Right lobe of liver (tissue), 6 donors: ENCODE results near the gene HRH2. TPM values are rescaled to one million over a fixed set of nuclear protein-coding genes. Genes with fewer than 3 reads are reported as not detected.
"Not testable (repeated sequence)": the region's sequence is repeated elsewhere in the genome, so short reads cannot be mapped to it uniquely, and the experiment has no call there.

ENCODE experiments used
- ATAC-seq, 4 donors: fragments of 200-7000 bp; cut with Tn5 transposase; one replicate each; pipeline ENCODE4 v1.9.1; 2020; ENCODE audit warnings: mild to moderate bottlenecking in 4 of 4, moderate library complexity in 4 of 4
- DNase-seq, 3 donors: peaks; one replicate each; pipeline ENCODE4 v3.0.0-alpha.2; 2020
- H3K27ac ChIP-seq, 3 donors: fragments of 200-600 bp; one replicate each; pipeline ENCODE4 v1.8.0; 2022
- H3K27me3 ChIP-seq, 2 donors: fragments of 200-600 bp; one replicate each; pipeline ENCODE4 v1.8.0; 2022
- H3K36me3 ChIP-seq, 4 donors: fragments of 200-600 bp; sonication (generic) in 1 of 4; one replicate each; pipeline versions ENCODE4 v1.5.1 to v1.8.0; 2017 to 2022; ENCODE audit warnings: control low read depth in 1 of 4
- H3K4me1 ChIP-seq, 4 donors: fragments of 200-600 bp; sonication (generic) in 1 of 4; one replicate each; pipeline versions ENCODE4 v1.5.1 to v1.8.0; 2017 to 2022; ENCODE audit warnings: control low read depth in 1 of 4
- H3K4me3 ChIP-seq, 3 donors: fragments of 200-600 bp; one replicate each; pipeline ENCODE4 v1.8.0; 2022
- H3K9me3 ChIP-seq, 4 donors: fragments of 200-600 bp; sonication (generic) in 1 of 4; one replicate each; pipeline versions ENCODE4 v1.5.1 to v1.8.0; 2017 to 2022; ENCODE audit warnings: control low read depth in 1 of 4
- CTCF ChIP-seq, 4 donors: fragments of 200-600 bp in 3 of 4; fragments of 450-650 bp in 1 of 4; IDR thresholded peaks; one replicate each; pipeline versions ENCODE4 v1.5.1 to v1.8.0; 2016 to 2022; ENCODE audit warnings: antibody characterized with exemption in 4 of 4, mild to moderate bottlenecking in 2 of 4
- POLR2A ChIP-seq: fragments of 450-650 bp; IDR thresholded peaks from one replicate; pipeline ENCODE4 v1.6.1; 2017; ENCODE audit warnings: antibody characterized with exemption, mild to moderate bottlenecking
- WGBS: methylation state at CpG from one replicate; pipeline ENCODE4 v1.1.6; 2018; ENCODE audit warnings: low coverage, low lambda C conversion rate; ENCODE audit not compliant: insufficient coverage; ENCODE audit errors: missing lambda C conversion rate; 5-methylcytosine and 5-hydroxymethylcytosine counted together
- intact Hi-C, 2 donors: fragments of 100-400 bp; cut with DNase I; formaldehyde crosslinking; loops; one replicate each; pipeline versions ENCODE4 v1.11.2 to v1.14.1; 2022
- small RNA-seq, 2 experiments: library from RNA; depleted of rRNA; stranded (forward); fragments of <200 nt; gene quantifications; one replicate each; pipeline ENCODE3, GENCODE V24; 2016
- total RNA-seq, 6 experiments: library from RNA; depleted of rRNA in 2 of 6; stranded (reverse); fragments of >200 nt in 2 of 6; fragmentation: NEBNext Ultra II Directional in 3 of 6; extraction: Animal tissue kit (Norgen Biotek cat#: 25700) in 3 of 6; gene quantifications; one replicate each; pipeline versions ENCODE4 v1.1.0 to v1.2.4, GENCODE V29; 2016 to 2023
- donor health status: DM: no; HTN: yes; CAD: no.
- donor health status: DM: no; HTN: no; CAD: no.
- donor health status: DM: no; HTN: no; CAD: no.
- donor health status: DM: no; HTN: yes; CAD: no.
- donor health status: DM: no; HTN: yes; CAD: no.

Gene HRH2
- total RNA-seq, 6 experiments from 2014 or later = 0.29 to 2.5 (median 0.87) TPM

- Histone ChIP-seq H3K27ac (no peak overlapping the region), H3K27me3 (no peaks in the 10 kb centered on the region), H3K36me3 (no peaks in the 10 kb centered on the region), H3K9me3 (no peaks in the 10 kb centered on the region), H3K4me1 (no peaks in the 10 kb centered on the region), H3K4me3 (no peak overlapping the region)
- WGBS = 48% methylated on average over 10 of the region's 10 CpGs
- intact Hi-C loops = no loop called here
- no peak for DNase-seq
- TF ChIP-seq CTCF (IDR thresholded peaks at IDR 0.05) (no peak), POLR2A (no peak)
- ATAC-seq = no peak
These were observed 95.1 kb downstream of the HRH2 start for GRCh38 chr5:175752826-175753535.

DNA sequence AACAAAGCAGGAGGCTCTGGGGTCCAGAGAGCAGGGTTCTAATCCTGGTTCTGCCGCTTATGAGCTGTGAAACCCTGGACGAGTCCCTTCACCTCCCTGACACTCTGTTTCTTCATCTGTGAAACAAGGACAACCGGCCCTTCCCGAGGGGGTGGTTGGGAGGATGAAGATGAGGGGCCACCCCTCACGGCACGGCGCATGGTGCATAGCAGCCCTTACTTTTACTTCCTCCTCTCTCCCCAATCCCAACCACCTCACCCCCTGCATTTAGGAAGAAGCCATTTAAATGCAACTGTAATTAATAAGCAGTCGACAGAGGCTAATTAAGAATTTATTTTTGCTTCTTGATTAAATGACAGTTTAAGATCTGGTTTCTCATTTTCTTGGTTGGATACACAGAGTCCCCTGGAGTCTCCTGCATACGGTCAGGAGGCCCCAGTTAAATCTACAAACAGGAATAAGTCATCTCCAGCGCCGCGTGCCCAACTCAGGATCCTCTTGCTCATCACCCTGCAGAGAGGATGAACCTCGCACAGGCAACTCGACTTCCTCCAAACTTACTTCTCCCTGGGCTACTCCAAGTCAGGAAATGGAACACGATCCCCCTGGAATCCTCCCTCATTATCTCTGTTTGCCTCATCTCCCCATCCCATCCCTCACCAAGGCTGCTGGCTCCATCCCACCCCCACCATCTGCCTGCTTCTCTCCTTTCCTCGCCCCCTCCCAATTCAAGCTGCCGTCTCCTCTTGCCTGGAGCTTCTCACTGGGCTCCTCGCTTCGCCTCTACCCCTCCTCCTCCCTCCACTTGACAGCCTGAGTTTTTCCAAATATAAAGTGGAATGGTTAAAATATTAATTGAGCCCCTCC lies 95.9 kb downstream of the HRH2 start:
- Histone ChIP-seq H3K4me3 (no peak overlapping the region), H3K27ac (no peak overlapping the region), H3K36me3 (no peaks in the 10 kb centered on the region), H3K9me3 (no peaks in the 10 kb centered on the region), H3K27me3 (no peaks in the 10 kb centered on the region), H3K4me1 (no peaks in the 10 kb centered on the region)
- DNase-seq (no peak), ATAC-seq (no peak)
- TF ChIP-seq POLR2A = no peak
- 40% methylated on average over 11 of the region's 19 CpGs for WGBS
- intact Hi-C loops = no loop called here

DNA sequence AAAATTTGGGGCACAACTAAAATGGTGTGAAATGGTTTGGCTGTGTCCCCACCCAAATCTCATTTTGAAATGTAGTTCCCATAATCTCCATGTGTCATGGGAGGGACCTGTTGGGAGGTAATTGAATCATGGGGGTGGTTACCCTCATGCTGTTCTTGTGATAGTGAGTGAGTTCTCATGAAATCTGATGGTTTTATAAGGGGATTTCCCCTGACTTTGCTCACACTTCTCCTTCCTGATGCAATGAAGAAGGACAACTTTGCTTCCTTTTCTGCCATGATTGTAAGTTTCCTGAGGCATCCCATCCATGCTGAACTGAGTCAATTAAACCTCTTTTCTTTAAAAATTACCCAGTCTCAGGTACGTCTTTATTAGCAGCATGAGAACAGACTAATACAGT lies 102.1 kb downstream of the HRH2 start:
- H3K4me1 ChIP-seq, DNase-seq: not testable (repeated sequence)

More for the DNA sequence above, 102.1 kb downstream of the HRH2 start:
- H3K36me3 ChIP-seq, H3K27me3 ChIP-seq, H3K4me3 ChIP-seq, intact Hi-C loops, ATAC-seq, H3K9me3 ChIP-seq, H3K27ac ChIP-seq: not testable (repeated sequence)
- WGBS = 39% methylated on average over 1 of the region's 1 CpG

Small RNA genes lying within 50 kb of the gene (small RNA-seq; reads per million reads assigned to genes)
- gene RN7SKP148 (0 reads per million in 2 experiments), gene RNU6-226P (0 reads per million in 2 experiments)

Other genes with a start within 250 kb of the HRH2 start
- under 1 TPM in 3 of 6 experiments, not detected in 3; 0.06 to 0.18 (median 0.15) TPM for gene DRD1, start 213.9 kb upstream of the HRH2 start, total RNA-seq
- 100 to 1,000 TPM in 2 of 6 experiments, 10 to 100 TPM in 4; 58.9 to 123 (median 89.1) TPM for gene SFXN1, start 179.5 kb upstream of the HRH2 start, total RNA-seq
- gene CPLX2, start 213.5 kb downstream of the HRH2 start, total RNA-seq = under 1 TPM in 2 of 6 experiments, not detected in 4; 0.18 to 0.56 TPM